Suprapubic skin (tissue), 3 donors: ENCODE measurements around the gene BRD3OS.

Experiments
- POLR2A ChIP-seq, 2 donors: fragments of 450-650 bp; IDR thresholded peaks; one replicate each; pipeline ENCODE4 v1.6.1; 2017; ENCODE audit warnings: antibody characterized with exemption in 2 of 2, mild to moderate bottlenecking in 2 of 2, moderate library complexity in 2 of 2
- TF ChIP-seq, protein P1 (sequence below), 2 donors: fragments of 200-600 bp in 1 of 2; fragments of 450-650 bp in 1 of 2; sonication (generic) in 1 of 2; IDR thresholded peaks; one replicate each; pipeline ENCODE4 v1.5.1; 2016 to 2019; ENCODE audit warnings: antibody characterized with exemption in 2 of 2, mild to moderate bottlenecking in 1 of 2, moderate library complexity in 1 of 2

DNA sequence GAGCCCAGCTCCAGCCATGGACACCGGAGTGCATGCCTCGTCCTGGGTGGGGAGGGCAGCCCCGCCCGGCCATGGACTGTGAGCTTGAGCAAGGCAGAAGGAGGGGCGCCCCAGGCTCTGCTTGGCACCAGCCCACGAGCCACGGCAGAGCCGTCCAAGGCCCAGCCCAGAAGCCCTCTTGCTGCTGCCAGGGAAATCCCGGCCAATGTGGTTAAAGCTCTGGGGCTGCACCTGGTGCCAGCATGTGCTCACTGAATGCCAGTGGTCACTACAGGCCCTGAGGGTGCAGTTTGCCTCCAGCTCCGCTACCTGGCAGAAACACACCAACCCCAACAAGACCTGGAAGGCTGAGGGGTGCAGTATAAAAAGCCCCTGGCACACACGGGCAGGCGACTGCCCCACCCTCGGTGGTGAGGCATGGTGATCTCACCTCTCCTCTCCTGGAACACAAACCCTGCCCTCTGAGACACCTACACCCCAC lies 30.7 kb downstream of the BRD3OS start:
- TF ChIP-seq, protein P1, sequence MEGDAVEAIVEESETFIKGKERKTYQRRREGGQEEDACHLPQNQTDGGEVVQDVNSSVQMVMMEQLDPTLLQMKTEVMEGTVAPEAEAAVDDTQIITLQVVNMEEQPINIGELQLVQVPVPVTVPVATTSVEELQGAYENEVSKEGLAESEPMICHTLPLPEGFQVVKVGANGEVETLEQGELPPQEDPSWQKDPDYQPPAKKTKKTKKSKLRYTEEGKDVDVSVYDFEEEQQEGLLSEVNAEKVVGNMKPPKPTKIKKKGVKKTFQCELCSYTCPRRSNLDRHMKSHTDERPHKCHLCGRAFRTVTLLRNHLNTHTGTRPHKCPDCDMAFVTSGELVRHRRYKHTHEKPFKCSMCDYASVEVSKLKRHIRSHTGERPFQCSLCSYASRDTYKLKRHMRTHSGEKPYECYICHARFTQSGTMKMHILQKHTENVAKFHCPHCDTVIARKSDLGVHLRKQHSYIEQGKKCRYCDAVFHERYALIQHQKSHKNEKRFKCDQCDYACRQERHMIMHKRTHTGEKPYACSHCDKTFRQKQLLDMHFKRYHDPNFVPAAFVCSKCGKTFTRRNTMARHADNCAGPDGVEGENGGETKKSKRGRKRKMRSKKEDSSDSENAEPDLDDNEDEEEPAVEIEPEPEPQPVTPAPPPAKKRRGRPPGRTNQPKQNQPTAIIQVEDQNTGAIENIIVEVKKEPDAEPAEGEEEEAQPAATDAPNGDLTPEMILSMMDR (IDR thresholded peaks at IDR 0.05), result no peak
- no peak for TF ChIP-seq POLR2A (IDR thresholded peaks at IDR 0.05)
